T47D (cell line): ENCODE data around the gene TXNDC15.
"Not testable (repeated sequence)": the region's sequence is repeated elsewhere in the genome, so short reads cannot be mapped to it uniquely, and the experiment has no call there.

Source experiments
- DNase-seq, 2 experiments: peaks; one replicate each; pipeline versions ENCODE4 v3.0.0 to v3.0.0-alpha.2; 2011 to 2012; ENCODE audit warnings: low read depth in 1 of 2, low spot score in 1 of 2
- JUND ChIP-seq: IDR thresholded peaks from 2 replicates; pipeline ENCODE4 v1.6.1; 2012; ENCODE audit warnings: low read depth
- in situ Hi-C: cut with HindIII; loops from 2 replicates; pipeline ENCODE4 v1.10.0; 2016; ENCODE audit warnings: low sequenced_read_pairs, low pct_unique_long_range_greater_than_20kb

Gene TXNDC15

GRCh38 chr5:134873987-134874830, at the start of gene TXNDC15:
Gene TXNDC15 (plus strand): TSS chr5:134874371. CDS start chr5:134874428, 57 bp downstream.
- DNase-seq: peak; percentile 76 to 85
- TF ChIP-seq JUND: no peak
- in situ Hi-C loops: no loop called here

- in situ Hi-C loops: no loop called here
- DNase-seq: no peak
- TF ChIP-seq JUND: no peak
Observed at GRCh38 chr5:134824681-134825080, 49.5 kb upstream of the TXNDC15 start.

- no peak for DNase-seq
- no peak for TF ChIP-seq JUND
- in situ Hi-C loops: no loop called here
Observed at GRCh38 chr5:134825212-134825611, 49.0 kb upstream of the TXNDC15 start.

- TF ChIP-seq JUND: no peak
- in situ Hi-C loops: no loop called here
- DNase-seq: no peak
Observed at GRCh38 chr5:134833340-134834032, 40.7 kb upstream of the TXNDC15 start.

- no peak for TF ChIP-seq JUND
- in situ Hi-C loops: no loop called here
- DNase-seq: no peak
Observed at GRCh38 chr5:134835623-134836022, 38.5 kb upstream of the TXNDC15 start.

GRCh38 chr5:134837530-134838181, 36.5 kb upstream of the TXNDC15 start:
- no peak for TF ChIP-seq JUND
- in situ Hi-C loops: no loop called here
- no peak for DNase-seq

- DNase-seq, in situ Hi-C loops: not testable (repeated sequence)
Observed at GRCh38 chr5:134838361-134838760, 35.8 kb upstream of the TXNDC15 start.

GRCh38 chr5:134840811-134841210, 33.4 kb upstream of the TXNDC15 start:
- no peak for TF ChIP-seq JUND
- in situ Hi-C loops: no loop called here
- no peak for DNase-seq

GRCh38 chr5:134844252-134844651, 29.9 kb upstream of the TXNDC15 start:
- TF ChIP-seq JUND: no peak
- in situ Hi-C loops: no loop called here

GRCh38 chr5:134845335-134845851, 28.8 kb upstream of the TXNDC15 start:
- in situ Hi-C loops: no loop called here
- TF ChIP-seq JUND: no peak
- DNase-seq: no peak

More at GRCh38 chr5:134844252-134844651, 29.9 kb upstream of the TXNDC15 start:
- no peak for DNase-seq

- peak; percentile 83 to 97 for DNase-seq
- no peak for TF ChIP-seq JUND
- in situ Hi-C loops: no loop called here
Observed at GRCh38 chr5:134845852-134846640, 28.1 kb upstream of the TXNDC15 start, which contains the start of gene C5orf24. Gene C5orf24 (plus strand): TSS chr5:134845968. CDS start chr5:134854901, 8,933 bp downstream.

- DNase-seq: no peak
- no peak for TF ChIP-seq JUND
- in situ Hi-C loops: no loop called here
Observed at GRCh38 chr5:134846641-134846960, 27.6 kb upstream of the TXNDC15 start.

GRCh38 chr5:134849434-134849933, 24.7 kb upstream of the TXNDC15 start:
- in situ Hi-C loops, DNase-seq: not testable (repeated sequence)
